Fibroblast of villous mesenchyme (primary cell): Measurements from ENCODE around the gene QRICH2. TPM values are rescaled to one million over a fixed set of nuclear protein-coding genes. Genes with fewer than 3 reads are reported as not detected.

Experiments used
- DNase-seq: peaks from one replicate; pipeline ENCODE4 v3.0.0-alpha.2; 2010; ENCODE audit warnings: low read depth
- H3K4me3 ChIP-seq: 2 replicates; pipeline ENCODE4 v1.5.1; 2011; ENCODE audit warnings: low read depth, mild to moderate bottlenecking, low read length
- CTCF ChIP-seq: IDR thresholded peaks from 2 replicates; pipeline ENCODE4 v1.5.1; 2012; ENCODE audit warnings: low read depth, mild to moderate bottlenecking, low read length; ENCODE audit not compliant: insufficient read depth
- total RNA-seq: library from RNA; depleted of rRNA; stranded (reverse); fragments of >200 nt; gene quantifications from 2 replicates; pipeline ENCODE4 v1.2.3, GENCODE V29; 2012

The QRICH2 gene
- total RNA-seq, 1 donor, result 2.2 TPM

- TF ChIP-seq CTCF, result no peak
- no peak for DNase-seq
These were observed 30.5 kb downstream of the QRICH2 start for GRCh38 chr17:76277300-76278267.

GRCh38 chr17:76276461-76277299 is 31.4 kb downstream of the QRICH2 start:
- H3K4me3 ChIP-seq, result no peak overlapping the region
- no peak for TF ChIP-seq CTCF
- peak; percentile 58 for DNase-seq

More at GRCh38 chr17:76277300-76278267, 30.5 kb downstream of the QRICH2 start:
- H3K4me3 ChIP-seq, result no peak overlapping the region

- H3K4me3 ChIP-seq, result no peak overlapping the region
- no peak for TF ChIP-seq CTCF
- DNase-seq, result no peak
These were observed 32.0 kb downstream of the QRICH2 start for GRCh38 chr17:76276069-76276431.

GRCh38 chr17:76275382-76276068 is 32.6 kb downstream of the QRICH2 start:
- no peak overlapping the region for H3K4me3 ChIP-seq
- DNase-seq, result no peak
- no peak for TF ChIP-seq CTCF

- TF ChIP-seq CTCF, result no peak
- no peak for DNase-seq
- no peak overlapping the region for H3K4me3 ChIP-seq
These were observed 33.7 kb downstream of the QRICH2 start for GRCh38 chr17:76274112-76274956.
